Dendritic cell treated with granulocyte-macrophage colony-stimulating factor and Interleukin-4, amounts not matched to agents 40 ng/mL and 50 ng/mL, for 4 days (primary cell): ENCODE measurements around the gene NRIP2.

ENCODE experiments used
- H3K27ac Mint-ChIP-seq: one replicate; pipeline ENCODE4 v1.8.0; 2022; ENCODE audit warnings: mild to moderate bottlenecking, mixed read lengths
- H3K27me3 Mint-ChIP-seq: one replicate; pipeline ENCODE4 v1.8.0; 2022; ENCODE audit warnings: mild to moderate bottlenecking, mixed read lengths
- H3K36me3 Mint-ChIP-seq: one replicate; pipeline ENCODE4 v1.8.0; 2022; ENCODE audit warnings: low read depth, mixed read lengths
- H3K4me1 Mint-ChIP-seq: one replicate; pipeline ENCODE4 v1.8.0; 2022; ENCODE audit warnings: low read depth, mixed read lengths
- H3K4me3 Mint-ChIP-seq: one replicate; pipeline ENCODE4 v1.8.0; 2022; ENCODE audit warnings: mild to moderate bottlenecking, moderate library complexity, mixed read lengths
- H3K9me3 Mint-ChIP-seq: one replicate; pipeline ENCODE4 v1.8.0; 2022; ENCODE audit warnings: mixed read lengths
- intact Hi-C: fragments of 100-400 bp; cut with micrococcal nuclease; formaldehyde crosslinking; loops from one replicate; pipeline ENCODE4 v1.15.0; 2022

The NRIP2 gene

GRCh38 chr12:2857576-2857975 is 22.7 kb upstream of the NRIP2 start:
- Mint-ChIP-seq H3K4me1 (no peaks in the 10 kb centered on the region), H3K4me3 (no peak overlapping the region), H3K9me3 (no peaks in the 10 kb centered on the region), H3K27me3 (no peaks in the 10 kb centered on the region), H3K36me3 (peaks cover 57% of the 10 kb centered on the region), H3K27ac (no peak overlapping the region)
- intact Hi-C loops = no loop called here

GRCh38 chr12:2857021-2857431 is 22.2 kb upstream of the NRIP2 start, which contains the start of gene TEX52:
TEX52 (minus strand) TSS chr12:2857039; CDS start chr12:2857026, 13 bp downstream.
- H3K27ac Mint-ChIP-seq = no peak within 1 kb of the TSS
- H3K27me3 Mint-ChIP-seq = no peaks in the 10 kb centered on the region
- intact Hi-C loops = no loop called here
- no peak within 1 kb of the TSS for H3K4me3 Mint-ChIP-seq
- H3K36me3 Mint-ChIP-seq = peaks cover 57% of the 10 kb centered on the region
- no peaks in the 10 kb centered on the region for H3K9me3 Mint-ChIP-seq
- H3K4me1 Mint-ChIP-seq = no peaks in the 10 kb centered on the region

GRCh38 chr12:2856051-2856450 is 21.2 kb upstream of the NRIP2 start:
- no peaks in the 10 kb centered on the region for H3K4me1 Mint-ChIP-seq
- intact Hi-C loops = no loop called here
- H3K27me3 Mint-ChIP-seq = no peaks in the 10 kb centered on the region
- H3K9me3 Mint-ChIP-seq = no peaks in the 10 kb centered on the region
- H3K4me3 Mint-ChIP-seq = no peak overlapping the region
- no peak overlapping the region for H3K27ac Mint-ChIP-seq
- peaks cover 57% of the 10 kb centered on the region for H3K36me3 Mint-ChIP-seq

- Mint-ChIP-seq H3K9me3 (no peaks in the 10 kb centered on the region), H3K27me3 (no peaks in the 10 kb centered on the region), H3K4me3 (no peak overlapping the region), H3K36me3 (peaks cover 56% of the 10 kb centered on the region), H3K27ac (no peak overlapping the region), H3K4me1 (no peaks in the 10 kb centered on the region)
- intact Hi-C loops = no loop called here
Observed at GRCh38 chr12:2855546-2855945, 20.7 kb upstream of the NRIP2 start.

- H3K27me3 Mint-ChIP-seq = no peaks in the 10 kb centered on the region
- peaks cover 49% of the 10 kb centered on the region for H3K36me3 Mint-ChIP-seq
- intact Hi-C loops = loop anchor here (5.0 kb wide), 1 partner anchor 87 kb away; no protein-coding TSS in a partner anchor
Observed at GRCh38 chr12:2854669-2855453, 20.0 kb upstream of the NRIP2 start.

GRCh38 chr12:2853626-2854025 is 18.8 kb upstream of the NRIP2 start:
- Mint-ChIP-seq H3K27ac (no peak overlapping the region), H3K4me3 (no peak overlapping the region)
- intact Hi-C loops = loop anchor here (1.0 to 5.0 kb wide), 2 partner anchors 89 to 188 kb away; no protein-coding TSS in a partner anchor

More at GRCh38 chr12:2854669-2855453, 20.0 kb upstream of the NRIP2 start:
- H3K27ac Mint-ChIP-seq = no peak overlapping the region
- no peak overlapping the region for H3K4me3 Mint-ChIP-seq
- H3K4me1 Mint-ChIP-seq = no peaks in the 10 kb centered on the region
- H3K9me3 Mint-ChIP-seq = no peaks in the 10 kb centered on the region

GRCh38 chr12:2851931-2852330 is 17.1 kb upstream of the NRIP2 start:
- H3K27ac Mint-ChIP-seq = no peak overlapping the region
- no peaks in the 10 kb centered on the region for H3K9me3 Mint-ChIP-seq
- no peaks in the 10 kb centered on the region for H3K27me3 Mint-ChIP-seq
- peaks cover 49% of the 10 kb centered on the region for H3K36me3 Mint-ChIP-seq
- intact Hi-C loops = loop anchor here (5.0 kb wide), 1 partner anchor 90 kb away; no protein-coding TSS in a partner anchor
- H3K4me1 Mint-ChIP-seq = no peaks in the 10 kb centered on the region
- no peak overlapping the region for H3K4me3 Mint-ChIP-seq

More at GRCh38 chr12:2853626-2854025, 18.8 kb upstream of the NRIP2 start:
- Mint-ChIP-seq H3K36me3 (peaks cover 48% of the 10 kb centered on the region), H3K27me3 (no peaks in the 10 kb centered on the region), H3K4me1 (no peaks in the 10 kb centered on the region), H3K9me3 (no peaks in the 10 kb centered on the region)

GRCh38 chr12:2845280-2845679 is 10.4 kb upstream of the NRIP2 start:
- H3K4me3 Mint-ChIP-seq = no peak overlapping the region
- H3K36me3 Mint-ChIP-seq = peaks cover 76% of the 10 kb centered on the region
- no peak overlapping the region for H3K27ac Mint-ChIP-seq
- no peaks in the 10 kb centered on the region for H3K4me1 Mint-ChIP-seq
- intact Hi-C loops = no loop called here
- no peaks in the 10 kb centered on the region for H3K9me3 Mint-ChIP-seq
- H3K27me3 Mint-ChIP-seq = no peaks in the 10 kb centered on the region

- Mint-ChIP-seq H3K4me3 (no peak overlapping the region), H3K27me3 (no peaks in the 10 kb centered on the region), H3K4me1 (no peaks in the 10 kb centered on the region), H3K9me3 (no peaks in the 10 kb centered on the region), H3K27ac (no peak overlapping the region), H3K36me3 (peaks cover 81% of the 10 kb centered on the region)
- intact Hi-C loops = no loop called here
Observed at GRCh38 chr12:2844786-2845185, 10.0 kb upstream of the NRIP2 start.

- Mint-ChIP-seq H3K4me3 (no peak overlapping the region), H3K9me3 (no peaks in the 10 kb centered on the region), H3K36me3 (peaks cover 83% of the 10 kb centered on the region), H3K4me1 (no peaks in the 10 kb centered on the region), H3K27me3 (no peaks in the 10 kb centered on the region), H3K27ac (no peak overlapping the region)
- intact Hi-C loops = no loop called here
Observed at GRCh38 chr12:2842948-2843347, 8.1 kb upstream of the NRIP2 start.

GRCh38 chr12:2841056-2841650 is 6.3 kb upstream of the NRIP2 start:
- Mint-ChIP-seq H3K9me3 (no peaks in the 10 kb centered on the region), H3K36me3 (peaks cover 81% of the 10 kb centered on the region), H3K4me1 (peaks cover 7% of the 10 kb centered on the region), H3K27ac (no peak overlapping the region), H3K27me3 (no peaks in the 10 kb centered on the region), H3K4me3 (no peak overlapping the region)
- intact Hi-C loops = no loop called here

- intact Hi-C loops = no loop called here
- no peaks in the 10 kb centered on the region for H3K9me3 Mint-ChIP-seq
- H3K27ac Mint-ChIP-seq = peak overlapping the region; percentile 21
- H3K27me3 Mint-ChIP-seq = peaks cover 8% of the 10 kb centered on the region
- peaks cover 67% of the 10 kb centered on the region for H3K36me3 Mint-ChIP-seq
- H3K4me3 Mint-ChIP-seq = no peak overlapping the region
- H3K4me1 Mint-ChIP-seq = peaks cover 32% of the 10 kb centered on the region
Observed at GRCh38 chr12:2836574-2836973, 1.7 kb upstream of the NRIP2 start.

GRCh38 chr12:2835691-2836403 is 1.0 kb upstream of the NRIP2 start:
- Mint-ChIP-seq H3K36me3 (peaks cover 67% of the 10 kb centered on the region), H3K27me3 (peaks cover 8% of the 10 kb centered on the region), H3K9me3 (no peaks in the 10 kb centered on the region), H3K4me3 (no peak overlapping the region), H3K27ac (peak overlapping the region; percentile 21), H3K4me1 (peaks cover 32% of the 10 kb centered on the region)
- intact Hi-C loops = no loop called here

GRCh38 chr12:2833810-2834209 is 1.0 kb downstream of the NRIP2 start:
- Mint-ChIP-seq H3K4me3 (no peak overlapping the region), H3K27me3 (peaks cover 8% of the 10 kb centered on the region), H3K9me3 (no peaks in the 10 kb centered on the region), H3K4me1 (peaks cover 32% of the 10 kb centered on the region), H3K36me3 (peaks cover 67% of the 10 kb centered on the region), H3K27ac (no peak overlapping the region)
- intact Hi-C loops = no loop called here
